Medulla oblongata (tissue), 1 donor: Measurements from ENCODE around the gene RDH12.

Source experiments
- DNase-seq: peaks from one replicate; pipeline ENCODE4 v3.0.0-alpha.2; 2015; ENCODE audit errors: extremely low spot score

RDH12 gene

DNA sequence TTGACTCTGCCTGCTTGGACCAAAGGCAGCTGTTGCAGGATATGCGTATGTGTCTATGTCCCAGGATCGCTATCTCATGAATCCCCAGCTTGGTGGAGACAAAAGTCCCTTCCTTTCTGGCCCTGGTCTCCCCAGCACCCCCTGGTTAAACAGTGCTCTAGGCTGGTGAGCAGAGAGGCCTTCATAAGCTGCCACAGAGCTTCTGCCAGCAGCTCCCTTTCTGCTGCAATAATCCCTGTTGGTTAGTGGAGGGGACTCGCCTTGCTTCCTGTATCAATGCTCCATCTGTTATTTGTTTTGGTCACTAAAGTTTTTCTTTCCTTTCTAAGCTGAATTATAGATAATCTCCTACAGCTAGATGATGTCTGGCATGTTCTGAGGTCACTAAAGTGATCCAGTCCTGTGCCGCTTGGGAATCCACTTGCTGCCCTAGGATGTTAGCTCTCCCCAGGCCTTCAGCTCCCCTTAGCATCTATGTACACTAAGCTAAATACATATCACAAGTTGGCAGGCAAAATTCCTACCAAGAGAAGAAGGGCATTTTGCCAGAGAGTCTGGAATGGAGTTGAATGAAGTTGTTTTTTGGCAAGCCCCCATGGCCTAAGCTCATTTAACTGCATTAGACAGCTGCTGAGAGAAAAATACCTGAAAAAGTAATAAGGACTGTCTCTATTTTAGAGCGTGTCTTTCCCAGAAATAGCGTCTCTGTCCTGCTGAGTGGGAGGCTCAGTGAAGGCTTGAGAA, 47.8 kb downstream of the RDH12 start:
- DNase-seq: no peak

- DNase-seq: no peak
Observed at GRCh38 chr14:67756496-67756895, 54.8 kb downstream of the RDH12 start.

- no peak for DNase-seq
Observed at GRCh38 chr14:67757175-67757574, 55.5 kb downstream of the RDH12 start.

DNA sequence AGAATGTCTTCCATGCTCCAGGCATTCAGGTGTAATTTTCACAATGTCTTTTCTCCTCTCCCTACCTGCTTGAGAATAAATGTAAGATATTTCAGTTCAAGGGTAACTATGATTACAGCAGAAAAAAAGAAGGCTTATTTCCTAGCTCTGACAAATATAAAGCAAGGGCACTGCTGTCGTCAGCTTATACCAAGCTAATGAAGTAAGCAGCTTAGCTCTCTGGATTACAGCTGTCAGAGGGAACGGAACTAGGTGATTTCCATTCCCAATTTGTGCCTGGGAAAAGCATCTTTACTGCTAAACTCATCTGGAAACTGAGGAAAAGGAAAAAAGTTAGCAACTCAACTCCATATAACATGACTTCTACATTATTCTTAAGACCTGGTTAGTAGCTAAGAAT, 58.2 kb downstream of the RDH12 start:
- no peak for DNase-seq

GRCh38 chr14:67762051-67762450, 60.4 kb downstream of the RDH12 start:
- DNase-seq: no peak

- no peak for DNase-seq
Observed at GRCh38 chr14:67763158-67763822, 61.6 kb downstream of the RDH12 start.

- DNase-seq: no peak
Observed at GRCh38 chr14:67764496-67764895, 62.8 kb downstream of the RDH12 start.

DNA sequence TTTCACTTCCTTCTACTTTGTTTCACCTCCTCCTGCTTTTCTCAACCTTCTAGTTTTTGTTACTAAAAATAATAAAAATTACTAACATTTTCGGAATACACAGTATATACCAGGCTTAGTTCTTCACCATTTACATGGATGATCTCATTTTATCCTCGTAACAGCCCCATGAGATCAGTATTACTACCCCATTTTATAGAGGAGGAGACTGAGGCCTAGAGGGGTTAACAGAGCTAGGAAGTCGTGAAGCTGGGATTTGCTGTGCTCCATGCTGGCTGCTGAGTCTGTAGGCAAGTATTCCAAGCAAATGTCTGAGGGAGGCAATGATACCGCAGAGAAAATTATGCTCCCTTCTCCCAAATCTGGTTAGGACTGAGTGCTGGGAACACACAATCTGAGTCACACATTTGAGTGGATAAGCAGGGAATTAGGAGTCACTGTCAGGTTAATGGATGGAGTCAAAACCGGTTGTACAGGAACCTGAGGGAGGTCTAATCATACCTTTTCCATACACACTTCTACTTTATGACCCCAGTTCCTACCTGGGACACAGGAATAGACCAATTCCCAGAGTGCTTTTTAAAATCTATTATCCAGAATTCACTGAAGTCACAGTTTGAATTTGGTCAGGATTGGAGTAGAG, 63.6 kb downstream of the RDH12 start:
- DNase-seq: no peak

GRCh38 chr14:67766035-67766680, 64.5 kb downstream of the RDH12 start:
- DNase-seq: peak; percentile 69

DNA sequence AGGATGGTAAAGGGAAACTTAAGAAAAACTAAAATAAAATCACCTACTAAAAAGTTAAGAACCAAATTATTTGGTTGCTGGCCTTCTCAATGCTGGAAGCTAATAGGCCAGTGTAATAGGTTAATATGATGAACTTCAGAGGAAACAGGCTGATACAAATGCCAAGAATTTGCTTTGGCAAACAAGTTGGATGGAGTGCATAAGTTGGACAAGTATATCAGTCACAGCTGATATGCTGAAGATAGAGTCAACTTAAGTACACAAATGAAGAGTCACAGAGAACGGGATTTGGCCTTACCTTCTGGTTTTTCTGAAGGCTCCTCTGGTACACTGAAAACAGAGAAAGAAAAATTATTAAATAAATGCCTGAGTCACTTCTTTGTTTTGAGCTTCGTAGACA, 66.5 kb downstream of the RDH12 start:
- DNase-seq: no peak

DNA sequence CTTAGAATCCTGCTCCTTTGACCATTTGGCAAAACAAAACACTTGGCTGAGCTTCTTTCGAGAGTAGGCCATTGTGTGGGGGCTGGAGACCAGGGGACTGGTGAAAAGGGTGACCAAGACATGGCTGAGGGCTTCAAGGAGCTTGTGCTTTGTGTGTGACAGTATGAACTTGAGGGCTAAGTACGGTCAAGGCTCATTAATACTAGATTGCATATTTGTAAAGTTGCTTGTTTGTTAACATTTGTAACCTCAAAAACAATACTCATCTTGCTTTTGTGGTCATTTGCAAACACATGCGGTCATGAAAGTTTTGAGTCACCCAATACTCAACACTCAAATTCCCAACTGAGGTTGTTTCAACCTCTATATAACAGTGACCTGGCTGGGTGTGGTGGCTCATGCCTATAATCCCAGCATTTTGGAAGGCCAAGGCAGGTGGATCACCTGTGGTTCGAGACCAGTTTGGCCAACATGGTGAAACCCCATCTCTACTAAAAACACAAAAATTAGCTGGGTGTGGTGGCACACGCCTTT, 72.2 kb downstream of the RDH12 start:
- DNase-seq: no peak

- no peak for DNase-seq
Observed at GRCh38 chr14:67776653-67777322, 75.1 kb downstream of the RDH12 start.

GRCh38 chr14:67778792-67779191, 77.1 kb downstream of the RDH12 start:
- DNase-seq: no peak

DNA sequence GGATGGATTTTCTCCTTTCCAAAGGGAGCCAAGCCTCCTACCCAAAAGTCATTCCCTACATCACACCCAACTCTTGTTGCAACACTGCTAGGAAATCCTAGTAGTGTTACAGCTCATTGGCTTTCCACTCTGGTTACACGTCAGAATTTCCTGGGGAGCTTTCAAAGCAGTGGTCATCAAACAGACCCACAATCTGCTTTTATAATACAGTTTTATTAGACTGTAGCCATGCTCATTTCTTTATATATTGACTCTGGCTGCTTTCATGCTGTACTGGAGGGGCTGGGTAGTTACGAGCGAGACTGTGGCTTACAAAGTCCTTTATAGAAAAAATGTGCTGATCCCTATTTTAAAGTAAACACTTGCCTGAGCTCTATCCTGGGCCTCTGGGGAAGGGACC, 80.4 kb downstream of the RDH12 start:
- DNase-seq: no peak
